Right cardiac atrium (tissue), 5 donors: Measurements from ENCODE around the gene SENP1. TPM values are rescaled to one million over a fixed set of nuclear protein-coding genes. Genes with fewer than 3 reads are reported as not detected.

Source experiments
- ATAC-seq, 2 donors: fragments of 200-7000 bp; cut with Tn5 transposase; one replicate each; pipeline versions ENCODE4 v1.8.0 to v1.9.1; 2020; ENCODE audit warnings: moderate library complexity in 2 of 2, mild to moderate bottlenecking in 1 of 2
- DNase-seq, 3 donors: peaks; one replicate each; pipeline ENCODE4 v3.0.0-alpha.2; 2020
- H3K27ac ChIP-seq: one replicate; pipeline ENCODE4 v1.5.1; 2013; ENCODE audit warnings: mild to moderate bottlenecking, low read length, control low read depth, moderate library complexity
- H3K27me3 ChIP-seq: one replicate; pipeline ENCODE4 v1.6.1; 2013; ENCODE audit not compliant: control insufficient read depth, insufficient read depth
- H3K4me1 ChIP-seq: one replicate; pipeline ENCODE4 v1.6.1; 2013; ENCODE audit warnings: low read length; ENCODE audit not compliant: control insufficient read depth, insufficient read depth
- H3K4me3 ChIP-seq: one replicate; pipeline ENCODE4 v1.5.1; 2013; ENCODE audit warnings: low read length, control low read depth
- H3K9me3 ChIP-seq: one replicate; pipeline ENCODE4 v1.6.1; 2013; ENCODE audit warnings: low read length; ENCODE audit not compliant: control insufficient read depth
- WGBS: extraction: QIAGEN DNeasy Blood & Tissue Kit; methylation state at CpG from one replicate; pipeline ENCODE4 v1.1.7; 2013; 5-methylcytosine and 5-hydroxymethylcytosine counted together
- intact Hi-C, 4 donors: fragments of 100-400 bp; cut with DNase I; formaldehyde crosslinking; loops; one replicate each; pipeline versions ENCODE4 v1.11.0 to v1.14.0; 2022 to 2023
- polyA plus RNA-seq: library from polyadenylated mRNA; stranded (reverse); fragments of 200-250 nt; gene quantifications from one replicate; pipeline ENCODE4 v1.2.3, GENCODE V29; 2013
- total RNA-seq, 4 donors: library from RNA; stranded (reverse); fragmentation: NEBNext Ultra II Directional; extraction: Animal tissue kit (Norgen Biotek cat#: 25700); gene quantifications; one replicate each; pipeline ENCODE4 v1.2.1, GENCODE V29; 2021
- donor health status: healthy with polysubstance abuse.
- donor health status: DM: no; HTN: yes; CAD: no.
- donor health status: DM: no; HTN: no; CAD: no.
- donor health status: DM: no; HTN: yes; CAD: no; lungs with severe emphysema.
- donor health status: DM: yes; HTN: yes; CAD: no.

SENP1 gene
- total and polyA plus RNA-seq, 5 donors: 2.8 to 12.8 (median 9.0) TPM

- ATAC-seq (no peak), DNase-seq (no peak)
- H3K9me3 ChIP-seq: no peaks in the 10 kb centered on the region
- intact Hi-C loops: no loop called here
- no peaks in the 10 kb centered on the region for H3K4me1 ChIP-seq
- no peaks in the 10 kb centered on the region for H3K27me3 ChIP-seq
- no peak overlapping the region for H3K4me3 ChIP-seq
- 67% methylated on average over 8 of the region's 8 CpGs for WGBS
- H3K27ac ChIP-seq: no peak overlapping the region
These were observed 89.4 kb downstream of the SENP1 start for GRCh38 chr12:48016373-48017020.

DNA sequence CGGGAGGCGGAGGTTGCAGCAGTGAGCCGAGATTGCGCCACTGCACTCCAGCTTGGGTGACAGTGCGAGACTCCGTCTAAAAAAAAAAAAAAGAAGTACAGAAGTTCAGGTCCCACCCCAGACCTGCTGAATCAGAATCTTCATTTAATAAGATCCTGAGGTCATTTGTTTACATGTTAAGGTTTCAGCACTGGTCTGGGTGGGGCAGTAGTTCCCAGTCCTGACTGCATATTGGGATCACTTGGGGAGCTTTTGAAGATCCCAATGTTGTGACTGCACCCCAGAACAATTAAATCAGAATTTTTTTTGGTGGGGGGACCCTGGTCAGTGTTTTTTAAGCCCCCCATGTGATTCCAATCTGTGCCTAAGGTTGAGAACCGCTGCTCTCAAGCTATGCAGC lies 89.9 kb downstream of the SENP1 start:
- Histone ChIP-seq H3K9me3 (no peaks in the 10 kb centered on the region), H3K27ac (no peak overlapping the region), H3K27me3 (no peaks in the 10 kb centered on the region), H3K4me3 (no peak overlapping the region), H3K4me1 (no peaks in the 10 kb centered on the region)
- WGBS: 89% methylated on average over 7 of the region's 7 CpGs
- no peak for DNase-seq
- ATAC-seq: no peak
- intact Hi-C loops: no loop called here

DNA sequence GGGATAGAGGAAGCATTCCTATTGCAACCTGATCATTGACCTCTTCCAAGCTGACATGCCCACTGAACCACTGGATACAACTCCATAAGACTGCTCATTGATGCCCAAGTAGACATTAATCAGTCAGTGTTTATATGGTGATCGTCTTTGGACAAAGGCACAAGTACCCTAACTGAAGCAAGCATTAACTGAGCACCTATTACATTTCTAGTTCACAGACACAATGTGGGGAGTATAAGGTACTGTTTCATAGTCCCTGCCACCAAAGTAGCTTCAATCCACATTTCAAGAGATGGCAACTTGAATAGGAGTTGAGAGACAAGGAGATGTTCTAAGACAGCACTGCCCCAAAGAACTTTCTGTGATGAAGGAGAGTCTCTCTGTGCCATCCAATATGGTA lies 90.8 kb downstream of the SENP1 start:
- ATAC-seq (no peak), DNase-seq (no peak)
- WGBS: 49% methylated on average over 1 of the region's 1 CpG
- H3K9me3 ChIP-seq: no peaks in the 10 kb centered on the region
- H3K4me3 ChIP-seq: no peak overlapping the region
- H3K4me1 ChIP-seq: no peaks in the 10 kb centered on the region
- no peaks in the 10 kb centered on the region for H3K27me3 ChIP-seq
- intact Hi-C loops: no loop called here
- no peak overlapping the region for H3K27ac ChIP-seq

- 72% methylated on average over 2 of the region's 2 CpGs for WGBS
- no peak for DNase-seq
- Histone ChIP-seq H3K27ac (no peak overlapping the region), H3K9me3 (no peaks in the 10 kb centered on the region), H3K4me1 (no peaks in the 10 kb centered on the region), H3K4me3 (no peak overlapping the region), H3K27me3 (no peaks in the 10 kb centered on the region)
- ATAC-seq: no peak
- intact Hi-C loops: no loop called here
These were observed 92.6 kb downstream of the SENP1 start for GRCh38 chr12:48013287-48013686.

GRCh38 chr12:48012070-48012469 lies 93.8 kb downstream of the SENP1 start:
- ATAC-seq (no peak), DNase-seq (no peak)
- WGBS: 72% methylated on average over 8 of the region's 8 CpGs
- Histone ChIP-seq H3K9me3 (no peaks in the 10 kb centered on the region), H3K4me3 (no peak overlapping the region), H3K27me3 (no peaks in the 10 kb centered on the region), H3K27ac (no peak overlapping the region), H3K4me1 (no peaks in the 10 kb centered on the region)
- intact Hi-C loops: no loop called here

DNA sequence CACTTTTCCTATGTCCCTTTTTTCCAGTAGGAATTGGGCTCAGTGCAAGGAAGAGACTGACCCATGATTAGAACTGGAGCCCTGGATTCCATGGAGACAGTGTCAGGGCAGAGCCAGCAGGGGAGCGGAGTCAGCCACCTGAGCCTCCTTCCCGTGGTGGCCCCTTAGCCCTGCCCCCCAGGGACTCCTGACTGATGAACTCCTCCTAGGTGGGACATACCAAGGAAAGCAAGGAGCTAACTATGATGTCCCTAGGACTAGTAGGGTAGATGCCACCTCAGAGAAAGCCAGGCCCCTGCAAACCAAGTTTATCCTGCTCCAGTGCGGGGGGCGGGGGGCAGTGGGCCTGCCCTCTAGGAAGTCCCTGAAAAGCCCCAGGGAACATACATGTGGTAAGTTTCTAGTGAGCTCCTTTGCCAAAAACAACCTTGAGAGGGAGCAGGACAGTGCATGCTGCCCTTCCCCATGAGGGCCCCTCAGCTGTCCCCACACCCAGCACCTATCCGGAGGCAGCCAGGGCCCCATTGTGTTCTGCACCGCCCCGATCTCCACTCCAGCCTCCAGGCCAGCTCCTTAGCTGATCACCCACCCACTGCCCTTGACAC lies 95.4 kb downstream of the SENP1 start:
- Histone ChIP-seq H3K27me3 (no peaks in the 10 kb centered on the region), H3K9me3 (no peaks in the 10 kb centered on the region), H3K27ac (no peak overlapping the region), H3K4me3 (no peak overlapping the region), H3K4me1 (no peaks in the 10 kb centered on the region)
- intact Hi-C loops: no loop called here
- WGBS: 67% methylated on average over 7 of the region's 7 CpGs
- peak in 1 of 2 donors; percentile 29 for ATAC-seq
- no peak for DNase-seq

DNA sequence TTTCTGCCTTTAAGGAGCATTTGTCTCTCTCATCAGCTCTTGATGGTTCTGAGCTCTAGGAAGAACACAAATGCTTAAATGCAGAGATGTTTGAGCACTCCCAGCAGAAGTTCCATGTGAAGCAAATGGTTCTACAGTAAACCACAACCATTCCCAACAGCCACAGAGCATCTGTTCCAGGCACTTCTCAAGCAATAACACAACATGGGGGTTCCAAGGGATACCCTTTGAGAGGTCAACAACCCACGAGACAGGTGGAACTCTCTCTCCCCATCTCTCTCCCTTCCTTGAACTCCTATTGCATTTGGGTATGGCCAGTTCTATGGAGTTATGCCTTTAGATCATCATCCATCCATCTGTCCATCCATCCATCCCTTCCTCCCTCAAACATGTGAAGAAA lies 96.4 kb downstream of the SENP1 start:
- H3K27ac ChIP-seq: no peak overlapping the region
- DNase-seq (no peak), ATAC-seq (no peak)
- WGBS: 76% methylated on average over 1 of the region's 1 CpG
- no peak overlapping the region for H3K4me3 ChIP-seq
- no peaks in the 10 kb centered on the region for H3K27me3 ChIP-seq
- intact Hi-C loops: no loop called here
- H3K4me1 ChIP-seq: no peaks in the 10 kb centered on the region
- H3K9me3 ChIP-seq: no peaks in the 10 kb centered on the region

DNA sequence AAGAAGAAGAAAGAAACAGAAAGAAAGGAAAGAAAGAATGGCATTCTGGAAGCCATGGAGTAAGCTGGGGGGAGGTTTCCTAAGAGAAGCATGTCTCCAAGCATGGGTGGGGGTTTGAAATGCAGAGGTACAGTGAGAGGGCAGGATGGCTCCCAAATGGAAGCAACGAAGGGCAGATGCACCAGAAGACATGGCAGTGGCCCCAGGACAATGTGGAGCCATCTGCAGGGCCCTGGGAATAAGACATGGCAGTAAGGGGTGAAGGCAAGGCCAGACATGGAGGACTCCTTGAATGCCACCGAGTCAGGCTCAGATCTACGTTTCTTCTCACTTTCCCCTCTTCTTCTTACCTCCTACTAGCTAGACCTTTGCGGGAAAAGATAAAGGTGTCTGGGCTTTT lies 96.9 kb downstream of the SENP1 start:
- intact Hi-C loops: no loop called here
- Histone ChIP-seq H3K27ac (no peak overlapping the region), H3K4me3 (no peak overlapping the region), H3K9me3 (no peaks in the 10 kb centered on the region), H3K4me1 (no peaks in the 10 kb centered on the region), H3K27me3 (no peaks in the 10 kb centered on the region)
- WGBS: 75% methylated on average over 4 of the region's 4 CpGs
- ATAC-seq: no peak
- no peak for DNase-seq

DNA sequence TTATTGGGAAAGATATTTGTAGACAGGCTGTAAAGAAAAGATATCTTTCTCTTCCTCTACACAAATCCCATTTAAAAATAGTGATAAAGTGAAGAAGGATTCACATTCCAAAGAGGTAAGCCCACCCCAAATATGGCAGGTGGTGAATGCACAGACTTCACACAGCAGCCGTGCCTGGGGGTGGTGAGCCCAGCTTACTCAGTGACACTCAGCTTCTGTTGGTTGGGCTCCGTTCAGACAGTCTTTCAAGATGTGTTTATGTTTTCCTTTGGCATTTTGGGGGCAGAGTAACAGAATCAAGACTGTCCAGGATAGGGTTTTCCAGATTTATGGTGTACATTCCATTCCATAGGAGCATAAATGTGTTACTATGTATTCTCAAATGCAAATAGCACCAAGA lies 97.5 kb downstream of the SENP1 start:
- intact Hi-C loops: no loop called here
- H3K27me3 ChIP-seq: no peaks in the 10 kb centered on the region
- H3K27ac ChIP-seq: no peak overlapping the region
- no peaks in the 10 kb centered on the region for H3K4me1 ChIP-seq
- no peak for DNase-seq
- no peak for ATAC-seq
- no peak overlapping the region for H3K4me3 ChIP-seq
- no peaks in the 10 kb centered on the region for H3K9me3 ChIP-seq
- WGBS: 49% methylated on average over 2 of the region's 2 CpGs

DNA sequence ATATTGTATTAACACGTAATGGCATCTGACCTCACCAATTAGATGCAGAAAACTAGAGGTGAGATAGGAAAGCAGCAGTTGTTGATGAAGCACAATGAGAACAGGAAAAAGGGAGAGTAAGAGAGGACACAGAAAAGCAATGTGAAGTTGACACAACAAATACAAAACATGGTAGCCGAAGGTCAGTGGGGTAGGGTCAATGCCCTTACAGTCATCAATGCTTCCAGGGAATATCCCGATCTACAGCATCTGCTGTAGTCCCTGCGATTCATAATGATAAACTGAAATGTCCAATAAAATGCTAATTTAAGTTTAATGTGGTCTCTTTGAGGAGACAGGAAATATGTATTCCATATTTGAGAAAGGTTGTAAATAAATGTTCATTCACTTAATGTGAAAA lies 98.7 kb downstream of the SENP1 start:
- H3K27ac ChIP-seq: no peak overlapping the region
- no peaks in the 10 kb centered on the region for H3K27me3 ChIP-seq
- ATAC-seq: no peak

GRCh38 chr12:48005750-48006021 lies 100.2 kb downstream of the SENP1 start:
- Histone ChIP-seq H3K4me1 (no peaks in the 10 kb centered on the region), H3K9me3 (no peaks in the 10 kb centered on the region), H3K27ac (no peak overlapping the region), H3K27me3 (no peaks in the 10 kb centered on the region), H3K4me3 (no peak overlapping the region)
- intact Hi-C loops: no loop called here
- DNase-seq (no peak), ATAC-seq (no peak)

More for the DNA sequence above, 98.7 kb downstream of the SENP1 start:
- H3K4me1 ChIP-seq: no peaks in the 10 kb centered on the region
- no peak overlapping the region for H3K4me3 ChIP-seq
- no peak for DNase-seq
- intact Hi-C loops: no loop called here
- H3K9me3 ChIP-seq: no peaks in the 10 kb centered on the region
- whole genome bisulfite sequencing: 89% methylated on average over 4 of the region's 4 CpGs
